ENCODE data around the gene ULK4. TPM values are rescaled to one million over a fixed set of nuclear protein-coding genes. Genes with fewer than 3 reads are reported as not detected.
"Not testable (repeated sequence)": the region's sequence is repeated elsewhere in the genome, so short reads cannot be mapped to it uniquely, and the experiment has no call there.

ULK4 gene
- polyA plus RNA-seq, 1 of the 3 experiments (the other 2 are of a cell fraction): 6.2 TPM

- no peak for DNase-seq
- Histone ChIP-seq H3K9ac (no peak overlapping the region), H4K20me1 (ENCODE audit: insufficient read depth) (no peaks in the 10 kb centered on the region), H3K4me3 (ENCODE audit: low read depth in 2 of 2, low read length in 1 of 2) (no peak overlapping the region), H3K27me3 (ENCODE audit: insufficient read depth) (no peaks in the 10 kb centered on the region), H3F3A (replicated peaks; ENCODE audit: insufficient read depth) (no peaks in the 10 kb centered on the region), H3K27ac (ENCODE audit: low read depth in 2 of 2, low read length in 1 of 2) (no peak overlapping the region), H2AFZ (ENCODE audit: low read depth) (no peak overlapping the region), H3K79me2 (ENCODE audit: insufficient read depth) (no peaks in the 10 kb centered on the region), H3K9me2 (no peaks in the 10 kb centered on the region), H3K4me2 (no peak overlapping the region), H3K36me3 (replicated peaks in 1 of 2; ENCODE audit: control insufficient read depth in 1 of 2, insufficient read depth in 2 of 2, low read length in 1 of 2) (no peaks in the 10 kb centered on the region), H3K4me1 (ENCODE audit: control insufficient read depth in 1 of 2, insufficient read depth in 2 of 2, low read depth in 1 of 2, low read length in 1 of 2) (no peaks in the 10 kb centered on the region), H3K9me3 (no peaks in the 10 kb centered on the region)
- 0% methylated on average over 1 of the region's 1 CpG for WGBS (ENCODE audit: low lambda C conversion rate)
- no peak for TF ChIP-seq FOXJ3 (CRISPR knock-in tag; IDR thresholded peaks at IDR 0.05)
- POLR2A ChIA-PET: no interaction called here
- CTCF ChIA-PET: no interaction called here
Observed at GRCh38 chr3:41985018-41985417, 23.1 kb upstream of the ULK4 start.

GRCh38 chr3:41983091-41983490 is 21.2 kb upstream of the ULK4 start:
- H3K4me2 ChIP-seq; H4K20me1 ChIP-seq (ENCODE audit: insufficient read depth); H3K27ac ChIP-seq (ENCODE audit: low read depth in 2 of 2, low read length in 1 of 2); H3K27me3 ChIP-seq (ENCODE audit: insufficient read depth); H3K9me2 ChIP-seq; POLR2A ChIA-PET; H3K36me3 ChIP-seq (replicated peaks in 1 of 2; ENCODE audit: control insufficient read depth in 1 of 2, insufficient read depth in 2 of 2, low read length in 1 of 2); DNase-seq; CTCF ChIA-PET; H3K4me3 ChIP-seq (ENCODE audit: low read depth in 2 of 2, low read length in 1 of 2); H3K9me3 ChIP-seq; H3K79me2 ChIP-seq (ENCODE audit: insufficient read depth); H3K4me1 ChIP-seq (ENCODE audit: control insufficient read depth in 1 of 2, insufficient read depth in 2 of 2, low read depth in 1 of 2, low read length in 1 of 2); H2AFZ ChIP-seq (ENCODE audit: low read depth); H3F3A ChIP-seq (replicated peaks; ENCODE audit: insufficient read depth); H3K9ac ChIP-seq: not testable (repeated sequence)
- 100% methylated on average over 1 of the region's 32 CpGs for WGBS (ENCODE audit: low lambda C conversion rate)

- H3K79me2 ChIP-seq (ENCODE audit: insufficient read depth); H3K27ac ChIP-seq (ENCODE audit: low read depth in 2 of 2, low read length in 1 of 2); POLR2A ChIA-PET; H3K9me2 ChIP-seq; H4K20me1 ChIP-seq (ENCODE audit: insufficient read depth); H3K9me3 ChIP-seq; H3F3A ChIP-seq (replicated peaks; ENCODE audit: insufficient read depth); H3K36me3 ChIP-seq (replicated peaks in 1 of 2; ENCODE audit: control insufficient read depth in 1 of 2, insufficient read depth in 2 of 2, low read length in 1 of 2); H3K9ac ChIP-seq; H3K4me1 ChIP-seq (ENCODE audit: control insufficient read depth in 1 of 2, insufficient read depth in 2 of 2, low read depth in 1 of 2, low read length in 1 of 2); DNase-seq; H3K4me3 ChIP-seq (ENCODE audit: low read depth in 2 of 2, low read length in 1 of 2); CTCF ChIA-PET; H3K4me2 ChIP-seq; H3K27me3 ChIP-seq (ENCODE audit: insufficient read depth); H2AFZ ChIP-seq (ENCODE audit: low read depth): not testable (repeated sequence)
- WGBS (ENCODE audit: low lambda C conversion rate): 75% methylated on average over 5 of the region's 5 CpGs
Observed at GRCh38 chr3:41977401-41977800, 15.5 kb upstream of the ULK4 start.

GRCh38 chr3:41975416-41976103 is 13.7 kb upstream of the ULK4 start:
- no peak for DNase-seq
- 80% methylated on average over 6 of the region's 6 CpGs for WGBS (ENCODE audit: low lambda C conversion rate)
- no peaks in the 10 kb centered on the region for H3K27me3 ChIP-seq (ENCODE audit: insufficient read depth)
- H3K4me1 ChIP-seq (ENCODE audit: control insufficient read depth in 1 of 2, insufficient read depth in 2 of 2, low read depth in 1 of 2, low read length in 1 of 2): no peaks in the 10 kb centered on the region
- H3F3A ChIP-seq (replicated peaks; ENCODE audit: insufficient read depth): no peaks in the 10 kb centered on the region
- no peaks in the 10 kb centered on the region for H3K9me3 ChIP-seq
- H3K9me2 ChIP-seq: no peaks in the 10 kb centered on the region
- no peak overlapping the region for H3K27ac ChIP-seq (ENCODE audit: low read depth in 2 of 2, low read length in 1 of 2)
- CTCF ChIA-PET: interaction anchor here (1.0 kb wide), 1 partner anchor 11 kb away, joined by 3 read pairs; no protein-coding TSS in a partner anchor
- no peak overlapping the region for H2AFZ ChIP-seq (ENCODE audit: low read depth)
- H3K4me2 ChIP-seq: no peak overlapping the region
- POLR2A ChIA-PET: no interaction called here
- no peaks in the 10 kb centered on the region for H3K36me3 ChIP-seq (replicated peaks in 1 of 2; ENCODE audit: control insufficient read depth in 1 of 2, insufficient read depth in 2 of 2, low read length in 1 of 2)
- H3K4me3 ChIP-seq (ENCODE audit: low read depth in 2 of 2, low read length in 1 of 2): no peak overlapping the region
- H3K9ac ChIP-seq: no peak overlapping the region
- no peaks in the 10 kb centered on the region for H4K20me1 ChIP-seq (ENCODE audit: insufficient read depth)
- H3K79me2 ChIP-seq (ENCODE audit: insufficient read depth): no peaks in the 10 kb centered on the region
- TF ChIP-seq CTCF (IDR thresholded peaks at IDR 0.05) (no peak), POLR2AphosphoS5 (IDR thresholded peaks at IDR 0.05; ENCODE audit: low read depth, low read length) (no peak), EZH2phosphoT487 (IDR thresholded peaks at IDR 0.05; ENCODE audit: borderline replicate concordance, low read depth) (no peak), IRF3 (IDR thresholded peaks at IDR 0.05; ENCODE audit: low read depth, low read length) (no peak), MEF2A (IDR thresholded peaks at IDR 0.05; ENCODE audit: borderline replicate concordance, low read depth) (no peak), TAF1 (IDR thresholded peaks at IDR 0.05; ENCODE audit: borderline replicate concordance, low read depth, low read length) (no peak), MAX (IDR thresholded peaks at IDR 0.05; ENCODE audit: low read depth) (no peak), GATA2 (CRISPR knock-in tag; IDR thresholded peaks at IDR 0.05) (no peak), ELF1 (IDR thresholded peaks at IDR 0.05) (no peak)
